ENCODE measurements around the gene ATG7.

DNA sequence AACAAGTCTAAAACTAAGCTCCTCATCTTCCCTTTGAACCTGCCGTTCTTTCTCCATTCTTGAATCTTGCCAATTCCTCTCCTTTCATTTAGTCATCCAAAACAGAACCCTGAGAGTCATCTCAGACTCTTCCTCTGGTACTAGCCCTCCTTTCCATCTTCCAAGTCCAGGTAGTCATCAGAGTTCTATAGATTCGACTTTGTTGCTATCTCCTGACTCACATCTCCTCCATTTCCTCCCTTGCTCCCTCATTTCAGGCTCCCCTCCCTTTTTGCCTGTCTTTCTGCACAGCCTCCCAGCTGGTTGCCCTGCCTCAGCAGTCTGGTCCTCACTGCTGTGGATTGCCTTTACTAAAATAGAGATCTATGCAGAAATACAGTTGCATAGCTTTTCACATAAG is 4.7 kb downstream of the ATG7 start:
- TF ChIP-seq POLR2A (IDR thresholded peaks at IDR 0.05; ENCODE audit: low read depth, low read length) (no peak), POLR2AphosphoS5 (IDR thresholded peaks at IDR 0.05; ENCODE audit: low read depth, low read length) (no peak), TAF1 (IDR thresholded peaks at IDR 0.05; ENCODE audit: borderline replicate concordance, low read depth, low read length) (no peak)

Measured in GM12892 (cell line).